Kidney epithelial cell (primary cell): ENCODE measurements around the gene SVOP. TPM values are rescaled to one million over a fixed set of nuclear protein-coding genes. Genes with fewer than 3 reads are reported as not detected.

ENCODE experiments used
- DNase-seq: peaks from one replicate; pipeline ENCODE4 v3.0.0-alpha.2; 2010; ENCODE audit warnings: low read depth
- H3K27me3 ChIP-seq: 2 replicates; pipeline ENCODE4 v1.6.0; 2011; ENCODE audit warnings: low read length; ENCODE audit not compliant: control insufficient read depth, insufficient read depth
- H3K36me3 ChIP-seq: 2 replicates; pipeline ENCODE4 v1.5.1; 2011; ENCODE audit warnings: low read length; ENCODE audit not compliant: control insufficient read depth, insufficient read depth
- H3K4me3 ChIP-seq: 2 replicates; pipeline ENCODE4 v1.5.1; 2011; ENCODE audit warnings: low read depth, mild to moderate bottlenecking, control low read depth, low read length
- total RNA-seq: library from RNA; depleted of rRNA; stranded (reverse); fragments of >200 nt; gene quantifications from 2 replicates; pipeline ENCODE4 v1.2.3, GENCODE V29; 2015
- TF ChIP-seq, protein P1 (sequence below): IDR thresholded peaks from 2 replicates; pipeline ENCODE4 v1.5.1; 2011; ENCODE audit warnings: mild to moderate bottlenecking, moderate library complexity, low read length, control low read depth, inconsistent platforms; ENCODE audit not compliant: insufficient read depth, poor library complexity, severe bottlenecking

Gene SVOP
- total RNA-seq, 1 donor from 2014 or later: not detected

DNA sequence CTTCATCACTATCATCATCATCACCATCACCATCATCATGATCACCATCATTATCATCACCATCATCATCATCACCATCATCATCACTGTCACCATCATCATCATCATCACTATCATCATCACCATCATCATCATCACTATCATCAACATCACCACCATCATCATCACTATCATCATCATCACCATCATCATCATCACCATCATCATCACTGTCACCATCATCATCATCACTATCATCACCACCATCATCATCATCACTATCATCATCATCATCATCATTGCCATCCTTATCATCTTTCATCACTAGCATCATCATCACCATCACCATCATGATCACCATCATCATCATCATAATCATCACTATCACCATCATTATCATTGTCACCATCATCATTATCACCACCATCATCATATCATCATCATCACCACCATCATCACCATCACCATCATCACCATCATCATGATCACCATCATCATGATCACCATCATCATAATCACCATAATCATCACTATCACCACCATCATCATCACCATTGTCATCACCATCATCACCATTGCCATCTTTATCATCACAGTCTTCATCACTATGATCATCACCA is 38.1 kb downstream of the SVOP start:
- TF ChIP-seq, protein P1, sequence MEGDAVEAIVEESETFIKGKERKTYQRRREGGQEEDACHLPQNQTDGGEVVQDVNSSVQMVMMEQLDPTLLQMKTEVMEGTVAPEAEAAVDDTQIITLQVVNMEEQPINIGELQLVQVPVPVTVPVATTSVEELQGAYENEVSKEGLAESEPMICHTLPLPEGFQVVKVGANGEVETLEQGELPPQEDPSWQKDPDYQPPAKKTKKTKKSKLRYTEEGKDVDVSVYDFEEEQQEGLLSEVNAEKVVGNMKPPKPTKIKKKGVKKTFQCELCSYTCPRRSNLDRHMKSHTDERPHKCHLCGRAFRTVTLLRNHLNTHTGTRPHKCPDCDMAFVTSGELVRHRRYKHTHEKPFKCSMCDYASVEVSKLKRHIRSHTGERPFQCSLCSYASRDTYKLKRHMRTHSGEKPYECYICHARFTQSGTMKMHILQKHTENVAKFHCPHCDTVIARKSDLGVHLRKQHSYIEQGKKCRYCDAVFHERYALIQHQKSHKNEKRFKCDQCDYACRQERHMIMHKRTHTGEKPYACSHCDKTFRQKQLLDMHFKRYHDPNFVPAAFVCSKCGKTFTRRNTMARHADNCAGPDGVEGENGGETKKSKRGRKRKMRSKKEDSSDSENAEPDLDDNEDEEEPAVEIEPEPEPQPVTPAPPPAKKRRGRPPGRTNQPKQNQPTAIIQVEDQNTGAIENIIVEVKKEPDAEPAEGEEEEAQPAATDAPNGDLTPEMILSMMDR: no peak
- H3K36me3 ChIP-seq: no peaks in the 10 kb centered on the region
- no peaks in the 10 kb centered on the region for H3K27me3 ChIP-seq
- DNase-seq: no peak
- no peak overlapping the region for H3K4me3 ChIP-seq

DNA sequence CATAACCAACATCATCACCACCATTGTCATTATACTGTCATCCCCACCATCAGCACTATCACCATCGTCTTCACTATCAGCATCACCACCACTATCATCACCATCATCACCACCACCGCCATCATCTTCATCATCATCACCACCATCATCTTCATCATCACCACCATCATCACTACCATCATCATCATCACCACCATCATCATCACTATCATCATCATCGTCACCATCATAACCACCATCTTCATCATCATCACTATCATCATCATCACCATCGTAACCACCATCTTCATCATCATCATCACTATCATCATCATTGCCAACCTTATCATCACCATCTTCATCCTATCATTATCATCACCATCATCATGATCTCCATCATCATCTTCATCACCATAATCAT is 39.0 kb downstream of the SVOP start:
- Histone ChIP-seq H3K4me3 (no peak overlapping the region), H3K36me3 (no peaks in the 10 kb centered on the region), H3K27me3 (no peaks in the 10 kb centered on the region)
- DNase-seq: no peak
- TF ChIP-seq, protein P1: no peak

- Histone ChIP-seq H3K36me3 (no peaks in the 10 kb centered on the region), H3K27me3 (no peaks in the 10 kb centered on the region), H3K4me3 (no peak overlapping the region)
- DNase-seq: no peak
- TF ChIP-seq, protein P1: no peak
Measured at GRCh38 chr12:108980831-108981618, 39.8 kb downstream of the SVOP start.

- TF ChIP-seq, protein P1: no peak
- no peak for DNase-seq
- no peaks in the 10 kb centered on the region for H3K36me3 ChIP-seq
- H3K27me3 ChIP-seq: no peaks in the 10 kb centered on the region
- H3K4me3 ChIP-seq: no peak overlapping the region
Measured at GRCh38 chr12:108977360-108977759, 43.5 kb downstream of the SVOP start.

- Histone ChIP-seq H3K4me3 (no peak overlapping the region), H3K36me3 (no peaks in the 10 kb centered on the region), H3K27me3 (no peaks in the 10 kb centered on the region)
- TF ChIP-seq, protein P1: no peak
- no peak for DNase-seq
Measured at GRCh38 chr12:108975024-108975593, 45.8 kb downstream of the SVOP start.
